HTR-8/SVneo (cell line): ENCODE measurements around the gene ANXA9.

Source experiments
- DNase-seq: peaks from one replicate; pipeline ENCODE4 v3.0.0; 2011; ENCODE audit warnings: low spot score, mixed read lengths; ENCODE audit not compliant: insufficient read length
- FAIRE-seq: peaks from 2 replicates; lab custom pipeline; 2011; peaks lifted over from hg19 to GRCh38; lab: Jason Lieb, UNC

ANXA9 gene

GRCh38 chr1:151036356-151036755 is 54.3 kb downstream of the ANXA9 start, which contains the start of gene BNIPL:
BNIPL (plus strand) TSS chr1:151036586; CDS start chr1:151036726, 140 bp downstream.
- FAIRE-seq, result no peak
- no peak for DNase-seq

GRCh38 chr1:151037032-151037431 is 54.9 kb downstream of the ANXA9 start:
- no peak for FAIRE-seq

GRCh38 chr1:151039521-151039920 is 57.4 kb downstream of the ANXA9 start:
- DNase-seq, result no peak
- FAIRE-seq, result no peak

More at GRCh38 chr1:151037032-151037431, 54.9 kb downstream of the ANXA9 start:
- DNase-seq, result no peak

GRCh38 chr1:151043163-151043562 is 61.1 kb downstream of the ANXA9 start:
- FAIRE-seq (no peak), DNase-seq (no peak)
